GM19099 (cell line): ENCODE data around the gene SMARCB1.
A peak's percentile ranks its signal among the peaks of the same experiment; 100 is the strongest.

Source experiments
- POLR2A ChIP-seq: IDR thresholded peaks from 3 replicates; pipeline ENCODE4 v1.6.1; 2011; ENCODE audit warnings: low read depth; ENCODE audit not compliant: insufficient read length; ENCODE audit errors: extremely low read depth

The SMARCB1 gene

GRCh38 chr22:23754220-23754919 lies 32.4 kb upstream of the SMARCB1 start, which contains the start of gene VPREB3:
Gene VPREB3 (minus strand): TSS chr22:23754425. CDS start chr22:23754363, 62 bp downstream.
- TF ChIP-seq POLR2A, result no peak

GRCh38 chr22:23754980-23755636 lies 31.7 kb upstream of the SMARCB1 start:
- no peak for TF ChIP-seq POLR2A

GRCh38 chr22:23755711-23756110 lies 31.1 kb upstream of the SMARCB1 start:
- TF ChIP-seq POLR2A, result no peak

- TF ChIP-seq POLR2A, result no peak
Measured at GRCh38 chr22:23756891-23757290, 29.9 kb upstream of the SMARCB1 start.

GRCh38 chr22:23759566-23759965 lies 27.2 kb upstream of the SMARCB1 start:
- no peak for TF ChIP-seq POLR2A

- TF ChIP-seq POLR2A, result no peak
Measured at GRCh38 chr22:23760056-23760455, 26.7 kb upstream of the SMARCB1 start.

- no peak for TF ChIP-seq POLR2A
Measured at GRCh38 chr22:23762842-23763578, 23.8 kb upstream of the SMARCB1 start, which contains the start of gene C22orf15. Gene C22orf15 (plus strand): TSS chr22:23762990. CDS start chr22:23763307, 317 bp downstream.

- peak; percentile 46 for TF ChIP-seq POLR2A
Measured at GRCh38 chr22:23763579-23763945, 23.2 kb upstream of the SMARCB1 start.

GRCh38 chr22:23763954-23764353 lies 22.8 kb upstream of the SMARCB1 start:
- peak; percentile 2 for TF ChIP-seq POLR2A

GRCh38 chr22:23764899-23765881 lies 21.6 kb upstream of the SMARCB1 start:
- no peak for TF ChIP-seq POLR2A

GRCh38 chr22:23767303-23767672 lies 19.5 kb upstream of the SMARCB1 start:
- TF ChIP-seq POLR2A, result no peak

- TF ChIP-seq POLR2A, result peak; percentile 81
Measured at GRCh38 chr22:23767673-23768548, 18.9 kb upstream of the SMARCB1 start, which contains the start of gene CHCHD10. Gene CHCHD10 (minus strand): TSS chr22:23767972. CDS start chr22:23767874, 98 bp downstream.

GRCh38 chr22:23769321-23769965 lies 17.3 kb upstream of the SMARCB1 start:
- no peak for TF ChIP-seq POLR2A

GRCh38 chr22:23772315-23772648 lies 14.5 kb upstream of the SMARCB1 start:
- no peak for TF ChIP-seq POLR2A
